Calu3 (cell line): ENCODE measurements around the gene TCEA2. TPM values are rescaled to one million over a fixed set of nuclear protein-coding genes. Genes with fewer than 3 reads are reported as not detected.

Source experiments
- BruUV-seq: library from RNA; stranded (reverse); fragments of 400-500 nt; replicated peaks from 2 replicates; lab custom pipeline; 2021; lab: Mats Ljungman, UMichigan
- CTCF ChIA-PET: fragments of 300-600 bp; sonication (Branson Sonifier 250); formaldehyde crosslinking; loops from one replicate; lab custom pipeline; 2022; ENCODE audit warnings: antibody characterized with exemption; lab: Charles Lee
- DNase-seq: peaks from one replicate; pipeline ENCODE4 v3.0.0; 2022
- H3K27ac Mint-ChIP-seq: one replicate; pipeline ENCODE4 v1.8.0; 2022; ENCODE audit warnings: mixed read lengths; ENCODE audit not compliant: unreplicated experiment
- H3K27me3 Mint-ChIP-seq: one replicate; pipeline ENCODE4 v1.8.0; 2022; ENCODE audit warnings: mixed read lengths; ENCODE audit not compliant: unreplicated experiment
- H3K36me3 Mint-ChIP-seq: one replicate; pipeline ENCODE4 v1.8.0; 2022; ENCODE audit warnings: mild to moderate bottlenecking, moderate library complexity, mixed read lengths; ENCODE audit not compliant: insufficient read depth, unreplicated experiment
- H3K4me1 Mint-ChIP-seq: one replicate; pipeline ENCODE4 v1.8.0; 2022; ENCODE audit warnings: mild to moderate bottlenecking, low read depth, mixed read lengths; ENCODE audit not compliant: unreplicated experiment
- H3K4me3 Mint-ChIP-seq: one replicate; pipeline ENCODE4 v1.8.0; 2022; ENCODE audit warnings: mild to moderate bottlenecking, low read depth, moderate library complexity, mixed read lengths; ENCODE audit not compliant: unreplicated experiment
- H3K9me3 Mint-ChIP-seq: one replicate; pipeline ENCODE4 v1.8.0; 2022; ENCODE audit warnings: low read depth, mixed read lengths; ENCODE audit not compliant: unreplicated experiment
- intact Hi-C: fragments of 100-400 bp; cut with micrococcal nuclease; formaldehyde crosslinking; loops from one replicate; pipeline ENCODE4 v1.10.0; 2022; ENCODE audit not compliant: unreplicated experiment
- total RNA-seq: library from RNA; stranded (reverse); gene quantifications from 2 replicates; pipeline ENCODE4 v1.2.3, GENCODE V29; 2022
- TF ChIP-seq, protein P1 (sequence below): fragments of 200-600 bp; IDR thresholded peaks from one replicate; pipeline ENCODE4 v1.8.0; 2022; ENCODE audit warnings: antibody characterized with exemption; ENCODE audit not compliant: unreplicated experiment

The TCEA2 gene
- total RNA-seq, 1 experiment from 2014 or later: 39.9 TPM

GRCh38 chr20:64048402-64049044 lies 14.5 kb upstream of the TCEA2 start:
- no peak overlapping the region for H3K4me3 Mint-ChIP-seq
- H3K4me1 Mint-ChIP-seq: peaks cover 14% of the 10 kb centered on the region
- H3K27me3 Mint-ChIP-seq: peaks cover 88% of the 10 kb centered on the region
- DNase-seq: no peak
- intact Hi-C loops: no loop called here
- CTCF ChIA-PET: no interaction called here
- TF ChIP-seq, protein P1, sequence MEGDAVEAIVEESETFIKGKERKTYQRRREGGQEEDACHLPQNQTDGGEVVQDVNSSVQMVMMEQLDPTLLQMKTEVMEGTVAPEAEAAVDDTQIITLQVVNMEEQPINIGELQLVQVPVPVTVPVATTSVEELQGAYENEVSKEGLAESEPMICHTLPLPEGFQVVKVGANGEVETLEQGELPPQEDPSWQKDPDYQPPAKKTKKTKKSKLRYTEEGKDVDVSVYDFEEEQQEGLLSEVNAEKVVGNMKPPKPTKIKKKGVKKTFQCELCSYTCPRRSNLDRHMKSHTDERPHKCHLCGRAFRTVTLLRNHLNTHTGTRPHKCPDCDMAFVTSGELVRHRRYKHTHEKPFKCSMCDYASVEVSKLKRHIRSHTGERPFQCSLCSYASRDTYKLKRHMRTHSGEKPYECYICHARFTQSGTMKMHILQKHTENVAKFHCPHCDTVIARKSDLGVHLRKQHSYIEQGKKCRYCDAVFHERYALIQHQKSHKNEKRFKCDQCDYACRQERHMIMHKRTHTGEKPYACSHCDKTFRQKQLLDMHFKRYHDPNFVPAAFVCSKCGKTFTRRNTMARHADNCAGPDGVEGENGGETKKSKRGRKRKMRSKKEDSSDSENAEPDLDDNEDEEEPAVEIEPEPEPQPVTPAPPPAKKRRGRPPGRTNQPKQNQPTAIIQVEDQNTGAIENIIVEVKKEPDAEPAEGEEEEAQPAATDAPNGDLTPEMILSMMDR: no peak
- no TSS peak for BruUV-seq
- H3K36me3 Mint-ChIP-seq: peaks cover 9% of the 10 kb centered on the region
- no peak overlapping the region for H3K27ac Mint-ChIP-seq
- no peaks in the 10 kb centered on the region for H3K9me3 Mint-ChIP-seq

GRCh38 chr20:64049060-64049877 lies 13.7 kb upstream of the TCEA2 start, which contains the start of gene SOX18:
Gene SOX18, minus strand, starts transcription at chr20:64049639. Its CDS starts 123 bp downstream, at chr20:64049516.
- Mint-ChIP-seq H3K36me3 (peaks cover 9% of the 10 kb centered on the region), H3K9me3 (no peaks in the 10 kb centered on the region), H3K4me1 (peaks cover 11% of the 10 kb centered on the region), H3K27me3 (peaks cover 88% of the 10 kb centered on the region), H3K27ac (no peak within 1 kb of the TSS), H3K4me3 (no peak within 1 kb of the TSS)
- intact Hi-C loops: no loop called here
- TF ChIP-seq, protein P1: no peak
- peak; percentile 52 for DNase-seq
- BruUV-seq: no TSS peak
- CTCF ChIA-PET: no interaction called here

DNA sequence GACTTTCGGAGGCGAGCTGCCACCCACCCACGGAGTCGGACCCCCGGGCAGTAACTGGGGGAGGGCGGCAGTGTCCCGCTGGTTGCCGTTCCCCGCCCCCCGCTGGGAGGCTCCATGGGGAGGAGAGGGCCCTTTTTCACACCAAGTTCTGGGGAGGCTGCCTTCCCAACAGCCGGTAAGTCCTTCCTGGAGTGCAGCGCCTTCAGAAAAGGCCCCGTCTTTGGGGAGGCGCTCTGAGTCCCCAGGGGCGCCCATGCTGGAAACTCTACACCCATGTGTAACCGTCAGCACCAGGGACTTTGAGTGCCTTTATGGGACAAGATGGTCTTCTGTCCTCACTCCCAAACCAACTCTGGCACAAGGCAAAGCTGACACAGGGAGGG lies 13.1 kb upstream of the TCEA2 start:
- H3K4me3 Mint-ChIP-seq: no peak overlapping the region
- TF ChIP-seq, protein P1: no peak
- peaks cover 5% of the 10 kb centered on the region for H3K36me3 Mint-ChIP-seq
- BruUV-seq: no TSS peak
- intact Hi-C loops: loop anchor here (10.0 kb wide), 1 partner anchor 155 kb away; the partner anchor contains the start of gene DNAJC5
- H3K4me1 Mint-ChIP-seq: peaks cover 5% of the 10 kb centered on the region
- H3K27ac Mint-ChIP-seq: no peak overlapping the region
- CTCF ChIA-PET: no interaction called here
- no peaks in the 10 kb centered on the region for H3K9me3 Mint-ChIP-seq
- H3K27me3 Mint-ChIP-seq: peaks cover 88% of the 10 kb centered on the region
- DNase-seq: no peak

DNA sequence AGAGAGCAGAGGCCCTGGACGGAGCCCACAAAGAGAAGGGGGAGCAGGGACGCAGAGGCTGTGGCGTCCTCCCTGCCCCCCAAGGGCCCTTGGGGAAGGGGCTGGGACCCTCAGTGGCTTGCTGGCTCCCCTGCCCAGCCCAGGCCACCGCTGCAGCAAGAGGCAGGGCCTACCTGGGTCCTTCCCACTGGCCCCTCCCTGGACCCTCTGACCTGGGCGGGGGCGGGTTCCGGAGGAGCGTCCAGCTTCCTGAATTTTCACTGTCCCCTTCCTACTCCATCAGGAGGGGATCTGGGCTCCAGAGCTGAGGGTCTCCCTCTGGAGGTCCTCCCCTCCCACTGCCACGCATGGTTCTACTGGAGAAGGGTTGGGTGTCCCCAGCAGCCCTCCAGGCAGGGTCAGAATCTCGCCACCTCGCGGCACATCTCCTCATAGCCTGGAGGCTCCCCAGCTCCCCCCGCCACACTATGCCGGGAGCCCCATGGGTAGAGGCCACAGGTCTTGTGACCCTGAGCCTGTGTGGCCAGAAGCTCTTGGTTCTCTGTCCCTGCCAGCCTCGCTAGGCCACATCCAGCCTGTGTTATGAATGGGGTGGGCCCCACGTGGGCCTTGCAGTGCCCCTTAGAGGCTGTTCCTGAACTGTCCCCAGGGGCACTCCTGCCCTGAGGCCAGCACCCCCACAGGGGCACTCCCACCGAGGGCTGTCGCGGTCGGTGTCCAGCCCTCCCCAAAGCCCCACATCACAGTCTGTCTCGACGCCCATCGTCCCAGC lies 12.6 kb upstream of the TCEA2 start:
- no peak for DNase-seq
- Mint-ChIP-seq H3K9me3 (no peaks in the 10 kb centered on the region), H3K27ac (no peak overlapping the region), H3K4me3 (no peak overlapping the region), H3K27me3 (peaks cover 88% of the 10 kb centered on the region), H3K4me1 (no peaks in the 10 kb centered on the region), H3K36me3 (peaks cover under 1% of the 10 kb centered on the region)
- CTCF ChIA-PET: interaction anchor here (3.0 kb wide), 1 partner anchor 12 kb away, joined by 13 read pairs; no protein-coding TSS in a partner anchor
- intact Hi-C loops: loop anchor here (10.0 kb wide), 1 partner anchor 156 kb away; the partner anchor contains the start of gene DNAJC5
- TF ChIP-seq, protein P1: no peak
- BruUV-seq: no TSS peak
